ENCODE data around the gene GGCX. TPM values are rescaled to one million over a fixed set of nuclear protein-coding genes. Genes with fewer than 3 reads are reported as not detected.

The GGCX gene
- total RNA-seq, 3 donors from 2014 or later: 26.4 to 39.1 (median 31.7) TPM

GRCh38 chr2:85496436-85496835, 64.9 kb downstream of the GGCX start:
- no peak for TF ChIP-seq CTCF (IDR thresholded peaks at IDR 0.05)
- no peak overlapping the region for H3K4me3 ChIP-seq
- DNase-seq (no peak), ATAC-seq (no peak)
- H3K9me3 ChIP-seq: no peaks in the 10 kb centered on the region
- H3K36me3 ChIP-seq (ENCODE audit: low read depth): no peaks in the 10 kb centered on the region
- H3K4me1 ChIP-seq (ENCODE audit: low read depth): peaks cover 6% of the 10 kb centered on the region
- intact Hi-C loops (cut with DNase I, micrococcal nuclease): no loop called here

Other genes with a start within 250 kb of the GGCX start
- 100 to 1,000 TPM; 148 to 227 (median 163) TPM for gene TGOLN2, start 233.5 kb downstream of the GGCX start, total RNA-seq
- gene RETSAT, start 207.0 kb downstream of the GGCX start, total RNA-seq: 100 to 1,000 TPM; 154 to 378 (median 278) TPM
- 10 to 100 TPM; 18.1 to 29.8 (median 23.0) TPM for gene ELMOD3, start 206.7 kb downstream of the GGCX start, total RNA-seq
- gene CAPG, start 151.1 kb downstream of the GGCX start, total RNA-seq: 100 to 1,000 TPM in 1 of 3 donors, 10 to 100 TPM in 2; 46.3 to 103 (median 71.2) TPM
- gene SH2D6, start 142.8 kb downstream of the GGCX start, total RNA-seq: 10 to 100 TPM in 1 of 3 donors, 1 to 10 TPM in 2; 6.7 to 13.1 (median 8.6) TPM
- gene MAT2A, start 22.3 kb downstream of the GGCX start, total RNA-seq: 100 to 1,000 TPM; 156 to 229 (median 167) TPM
- gene VAMP8, start 16.1 kb upstream of the GGCX start, total RNA-seq: 100 to 1,000 TPM; 125 to 312 (median 254) TPM
- gene VAMP5, start 22.9 kb upstream of the GGCX start, total RNA-seq: 10 to 100 TPM; 10.8 to 39.3 (median 28.3) TPM
- gene RNF181, start 34.3 kb upstream of the GGCX start, total RNA-seq: 10 to 100 TPM; 73.7 to 89.5 (median 80.8) TPM
- gene TMEM150A, start 41.2 kb upstream of the GGCX start, total RNA-seq: 10 to 100 TPM in 1 of 3 donors, 1 to 10 TPM in 2; 9.4 to 20.9 (median 10.0) TPM
- gene C2orf68, start 50.6 kb upstream of the GGCX start, total RNA-seq: 10 to 100 TPM; 36.4 to 45.5 (median 36.7) TPM
- 10 to 100 TPM; 33.5 to 46.4 (median 35.6) TPM for gene USP39, start 54.7 kb upstream of the GGCX start, total RNA-seq
- gene SFTPB, start 106.7 kb upstream of the GGCX start, total RNA-seq: 1 to 10 TPM in 2 of 3 donors, not detected in 1; 1.3 to 2.2 TPM
- 1 to 10 TPM; 3.0 to 6.5 (median 4.3) TPM for gene GNLY, start 132.9 kb upstream of the GGCX start, total RNA-seq
- gene ATOH8, start 192.5 kb upstream of the GGCX start, total RNA-seq: 1 to 10 TPM; 1.9 to 8.7 (median 2.8) TPM

Data from mucosa of descending colon (tissue), 3 donors.